A549 (cell line): ENCODE measurements around the gene COL2A1.

ENCODE experiments used
- BHLHE40 ChIP-seq: IDR thresholded peaks from 2 replicates; pipeline ENCODE4 v1.6.1; 2012; ENCODE audit warnings: low read depth, low read length, inconsistent platforms
- CBX8 ChIP-seq: fragments of 200-600 bp; sonication (generic); IDR thresholded peaks from 2 replicates; pipeline ENCODE4 v1.6.1; 2016
- CHD2 ChIP-seq: fragments of 150-350 bp; IDR thresholded peaks from 2 replicates; pipeline ENCODE4 v1.6.1; 2014; ENCODE audit warnings: low read length; ENCODE audit not compliant: partially characterized antibody
- CHD4 ChIP-seq: fragments of 200-600 bp; sonication (generic); IDR thresholded peaks from 2 replicates; pipeline ENCODE4 v1.6.1; 2016; ENCODE audit warnings: antibody characterized with exemption, mild to moderate bottlenecking, borderline replicate concordance
- ESRRA ChIP-seq: fragments of 150-350 bp; IDR thresholded peaks from 2 replicates; pipeline ENCODE4 v1.6.1; 2014; ENCODE audit warnings: mild to moderate bottlenecking, low read length, borderline replicate concordance
- NR3C1 ChIP-seq: fragments of >200 bp; sonication (Bioruptor Twin); formaldehyde crosslinking; IDR thresholded peaks from 3 replicates; pipeline ENCODE4 v1.6.1; 2017
- RAD21 ChIP-seq, 2 experiments: fragments of >200 bp in 1 of 2; sonication (Bioruptor Twin) in 1 of 2; formaldehyde crosslinking in 1 of 2; IDR thresholded peaks in 1 of 2; conservative IDR thresholded peaks in 1 of 2; 2 replicates in 1 of 2; 3 replicates in 1 of 2; pipeline ENCODE4 v1.6.1; 2012 to 2018; ENCODE audit warnings: inconsistent platforms in 1 of 2
- RARB ChIP-seq: fragments of 250-450 bp; sonication (Bioruptor Pico); IDR thresholded peaks from 2 replicates; pipeline ENCODE4 v1.8.0; 2021; ENCODE audit warnings: mild to moderate bottlenecking, moderate library complexity
- SMC3 ChIP-seq: fragments of >200 bp; sonication (Bioruptor Twin); formaldehyde crosslinking; IDR thresholded peaks from 3 replicates; pipeline ENCODE4 v1.6.1; 2018; ENCODE audit warnings: inconsistent platforms
- ZNF302 ChIP-seq: fragments of 250-450 bp; sonication (Bioruptor Pico); IDR thresholded peaks from 2 replicates; pipeline ENCODE4 v1.9.0; 2021; ENCODE audit warnings: inconsistent platforms, mild to moderate bottlenecking, moderate library complexity
- TF ChIP-seq, protein P1 (sequence below): fragments of >200 bp; sonication (Bioruptor Twin); formaldehyde crosslinking; IDR thresholded peaks from 3 replicates; pipeline ENCODE4 v1.5.1; 2016

DNA sequence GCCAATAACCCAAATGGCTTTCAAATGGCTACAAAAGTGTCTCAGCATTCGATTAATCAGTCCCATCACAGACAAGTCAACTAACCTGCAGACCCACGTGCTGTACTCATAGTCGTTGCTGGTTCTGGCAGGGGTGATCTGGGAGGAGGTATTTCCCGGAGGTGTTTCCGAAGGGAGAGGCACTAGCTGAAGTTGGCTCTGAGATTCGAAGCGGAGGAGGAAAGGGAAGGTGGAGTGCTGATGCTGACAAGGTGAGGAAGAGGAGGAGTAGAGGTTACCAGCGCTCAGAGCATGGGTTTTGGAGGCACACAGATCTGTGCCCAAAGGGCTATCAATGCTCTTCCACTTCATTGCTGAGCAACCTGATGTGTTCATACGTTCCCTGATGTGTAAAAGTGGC, 20.5 kb upstream of the COL2A1 start:
- no peak for TF ChIP-seq CBX8
- TF ChIP-seq BHLHE40, result no peak
- TF ChIP-seq, protein P1, sequence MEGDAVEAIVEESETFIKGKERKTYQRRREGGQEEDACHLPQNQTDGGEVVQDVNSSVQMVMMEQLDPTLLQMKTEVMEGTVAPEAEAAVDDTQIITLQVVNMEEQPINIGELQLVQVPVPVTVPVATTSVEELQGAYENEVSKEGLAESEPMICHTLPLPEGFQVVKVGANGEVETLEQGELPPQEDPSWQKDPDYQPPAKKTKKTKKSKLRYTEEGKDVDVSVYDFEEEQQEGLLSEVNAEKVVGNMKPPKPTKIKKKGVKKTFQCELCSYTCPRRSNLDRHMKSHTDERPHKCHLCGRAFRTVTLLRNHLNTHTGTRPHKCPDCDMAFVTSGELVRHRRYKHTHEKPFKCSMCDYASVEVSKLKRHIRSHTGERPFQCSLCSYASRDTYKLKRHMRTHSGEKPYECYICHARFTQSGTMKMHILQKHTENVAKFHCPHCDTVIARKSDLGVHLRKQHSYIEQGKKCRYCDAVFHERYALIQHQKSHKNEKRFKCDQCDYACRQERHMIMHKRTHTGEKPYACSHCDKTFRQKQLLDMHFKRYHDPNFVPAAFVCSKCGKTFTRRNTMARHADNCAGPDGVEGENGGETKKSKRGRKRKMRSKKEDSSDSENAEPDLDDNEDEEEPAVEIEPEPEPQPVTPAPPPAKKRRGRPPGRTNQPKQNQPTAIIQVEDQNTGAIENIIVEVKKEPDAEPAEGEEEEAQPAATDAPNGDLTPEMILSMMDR, result no peak
- TF ChIP-seq NR3C1, result no peak
- TF ChIP-seq ZNF302 (CRISPR knock-in tag), result no peak
- no peak for TF ChIP-seq RAD21 (conservative IDR thresholded peaks at IDR 0.05 in 1 of 2, IDR thresholded peaks at IDR 0.05 in 1 of 2)
- no peak for TF ChIP-seq SMC3
- TF ChIP-seq CHD2, result no peak
- no peak for TF ChIP-seq ESRRA
- no peak for TF ChIP-seq CHD4
- TF ChIP-seq RARB, result no peak
